Smooth muscle cell (in vitro differentiated cells): Measurements from ENCODE around the gene ZNF431. TPM values are rescaled to one million over a fixed set of nuclear protein-coding genes. Genes with fewer than 3 reads are reported as not detected.

ENCODE experiments used
- DNase-seq: peaks from one replicate; lab custom pipeline; 2025; ENCODE audit not compliant: unreplicated experiment; lab: John Stamatoyannopoulos, UW
- H2AFZ ChIP-seq: fragments of 200-600 bp; sonication (generic); 2 replicates; pipeline ENCODE4 v1.6.0; 2016; ENCODE audit warnings: antibody characterized with exemption, low read depth, mild to moderate bottlenecking
- H3F3A ChIP-seq: fragments of 200-600 bp; sonication (generic); 2 replicates; pipeline ENCODE4 v1.6.0; 2017; ENCODE audit warnings: antibody characterized with exemption, low read depth
- H3K27ac ChIP-seq: fragments of 200-600 bp; sonication (generic); 2 replicates; pipeline ENCODE4 v1.5.1; 2016; ENCODE audit warnings: low read depth, mild to moderate bottlenecking
- H3K27me3 ChIP-seq: fragments of 200-600 bp; sonication (generic); 2 replicates; pipeline ENCODE4 v1.6.1; 2016; ENCODE audit warnings: low read depth, mild to moderate bottlenecking
- H3K36me3 ChIP-seq: fragments of 200-600 bp; sonication (generic); 2 replicates; pipeline ENCODE4 v1.5.1; 2016; ENCODE audit warnings: low read depth
- H3K4me1 ChIP-seq: fragments of 200-600 bp; sonication (generic); 2 replicates; pipeline ENCODE4 v1.5.1; 2016; ENCODE audit warnings: low read depth
- H3K4me2 ChIP-seq: fragments of 200-600 bp; sonication (generic); 2 replicates; pipeline ENCODE4 v1.6.0; 2016; ENCODE audit warnings: mild to moderate bottlenecking
- H3K4me3 ChIP-seq: fragments of 200-600 bp; sonication (generic); 2 replicates; pipeline ENCODE4 v1.5.1; 2016; ENCODE audit warnings: mild to moderate bottlenecking
- H3K79me2 ChIP-seq: fragments of 200-600 bp; sonication (generic); 2 replicates; pipeline ENCODE4 v1.6.0; 2016; ENCODE audit warnings: low read depth, mild to moderate bottlenecking
- H3K9ac ChIP-seq: fragments of 200-600 bp; sonication (generic); 2 replicates; pipeline ENCODE4 v1.6.0; 2016; ENCODE audit warnings: low read depth
- H3K9me3 ChIP-seq: fragments of 200-600 bp; sonication (generic); replicated peaks from 2 replicates; pipeline ENCODE4 v1.5.1; 2016; ENCODE audit warnings: low read depth
- H4K20me1 ChIP-seq: fragments of 200-600 bp; sonication (generic); 2 replicates; pipeline ENCODE4 v1.6.0; 2016; ENCODE audit warnings: low read depth
- CTCF ChIP-seq: fragments of 200-600 bp; sonication (generic); IDR thresholded peaks from 2 replicates; pipeline ENCODE4 v1.5.1; 2017; ENCODE audit warnings: borderline replicate concordance, mild to moderate bottlenecking, antibody characterized with exemption; ENCODE audit not compliant: insufficient read depth, poor library complexity, severe bottlenecking
- WGBS: methylation state at CpG from one replicate; pipeline ENCODE4 v1.1.7; 2016; ENCODE audit warnings: low lambda C conversion rate; 5-methylcytosine and 5-hydroxymethylcytosine counted together
- polyA plus RNA-seq: library from polyadenylated mRNA; unstranded; fragments of >200 nt; fragmentation: Nextera tagmentation; extraction: Ambion mirVana; gene quantifications from 2 replicates; pipeline ENCODE4 v1.2.1, GENCODE V29; 2016
- total RNA-seq: library from RNA; depleted of rRNA; stranded (reverse); fragments of >200 nt; gene quantifications from 2 replicates; pipeline ENCODE4 v1.2.3, GENCODE V29; 2014

ZNF431 gene
- total and polyA plus RNA-seq, 2 experiments from 2014 or later: 5.2 to 14.7 TPM

DNA sequence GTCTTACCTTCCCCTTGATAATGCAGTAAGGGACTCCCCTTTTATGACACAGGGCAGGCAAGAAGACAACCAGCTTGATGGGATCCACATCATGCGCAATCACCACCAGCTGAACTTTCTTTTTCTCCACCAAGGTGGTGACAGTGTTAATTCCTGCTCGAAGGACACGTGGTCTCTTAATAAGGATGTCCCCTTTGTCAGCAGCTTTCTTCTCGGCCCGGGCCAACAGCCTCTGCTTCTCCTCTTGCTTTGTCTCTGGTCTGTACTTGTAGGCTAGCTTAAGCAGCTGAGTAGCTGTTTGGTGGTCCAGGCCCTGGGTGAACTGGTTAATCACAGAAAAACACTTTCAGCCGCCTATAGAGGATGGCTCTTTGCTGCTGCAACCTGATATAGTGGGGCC lies 8.0 kb downstream of the ZNF431 start:
- H3K36me3 ChIP-seq: peaks cover 38% of the 10 kb centered on the region
- WGBS: 97% methylated on average over 6 of the region's 6 CpGs
- no peaks in the 10 kb centered on the region for H3K27me3 ChIP-seq
- H3K9me3 ChIP-seq: no peaks in the 10 kb centered on the region
- no peak overlapping the region for H3K27ac ChIP-seq
- H3F3A ChIP-seq: no peaks in the 10 kb centered on the region
- no peak overlapping the region for H3K9ac ChIP-seq
- peaks cover 48% of the 10 kb centered on the region for H3K79me2 ChIP-seq
- no peak overlapping the region for H3K4me3 ChIP-seq
- H2AFZ ChIP-seq: no peak overlapping the region
- no peak overlapping the region for H3K4me2 ChIP-seq
- no peak for DNase-seq
- no peak for TF ChIP-seq CTCF
- H4K20me1 ChIP-seq: no peaks in the 10 kb centered on the region
- no peaks in the 10 kb centered on the region for H3K4me1 ChIP-seq

- H3K79me2 ChIP-seq: peaks cover 54% of the 10 kb centered on the region
These were observed 9.6 kb downstream of the ZNF431 start for GRCh38 chr19:21151460-21151859.

GRCh38 chr19:21158523-21159135 lies 16.8 kb downstream of the ZNF431 start:
- DNase-seq: no peak
- peak overlapping the region; percentile 35 for H3K27ac ChIP-seq

More at GRCh38 chr19:21151460-21151859, 9.6 kb downstream of the ZNF431 start:
- Histone ChIP-seq H3K27me3 (no peaks in the 10 kb centered on the region), H2AFZ (no peak overlapping the region), H3K9me3 (no peaks in the 10 kb centered on the region), H3F3A (no peaks in the 10 kb centered on the region), H3K27ac (no peak overlapping the region), H3K4me1 (no peaks in the 10 kb centered on the region), H3K36me3 (peaks cover 30% of the 10 kb centered on the region), H3K4me3 (no peak overlapping the region), H3K4me2 (no peak overlapping the region), H3K9ac (no peak overlapping the region), H4K20me1 (no peaks in the 10 kb centered on the region)
- WGBS: 96% methylated on average over 1 of the region's 1 CpG
- no peak for DNase-seq
- TF ChIP-seq CTCF: no peak

More at GRCh38 chr19:21158523-21159135, 16.8 kb downstream of the ZNF431 start:
- Histone ChIP-seq H3K9ac (no peak overlapping the region), H4K20me1 (peaks cover 41% of the 10 kb centered on the region), H3K4me1 (no peaks in the 10 kb centered on the region), H3K36me3 (no peaks in the 10 kb centered on the region), H3K79me2 (peaks cover 82% of the 10 kb centered on the region), H3K4me2 (no peak overlapping the region), H3K27me3 (no peaks in the 10 kb centered on the region), H2AFZ (no peak overlapping the region), H3K4me3 (no peak overlapping the region), H3F3A (no peaks in the 10 kb centered on the region), H3K9me3 (no peaks in the 10 kb centered on the region)
- 97% methylated on average over 1 of the region's 1 CpG for WGBS
- no peak for TF ChIP-seq CTCF
